ENCODE measurements around the gene H2AZ2.
"Not testable (repeated sequence)": the region's sequence is repeated elsewhere in the genome, so short reads cannot be mapped to it uniquely, and the experiment has no call there.

The H2AZ2 gene

DNA sequence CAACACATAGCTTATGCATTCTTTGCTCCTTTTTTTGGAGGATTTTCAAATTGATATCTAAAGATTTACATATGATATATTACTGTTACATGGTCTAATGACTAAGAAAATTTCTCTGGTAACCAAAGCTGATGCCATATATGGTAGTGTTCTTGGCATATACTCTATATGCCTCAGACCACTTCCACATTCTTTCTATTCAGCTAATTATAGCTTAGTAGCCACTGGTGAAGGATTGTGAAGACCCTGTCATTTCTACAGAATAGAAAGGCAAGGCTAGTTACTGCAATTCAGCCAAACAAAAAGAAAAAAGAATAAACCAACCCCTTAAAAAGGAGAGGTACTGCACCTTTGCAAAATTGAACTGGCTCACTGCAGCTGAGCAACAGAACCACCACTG lies 33.7 kb upstream of the H2AZ2 start:
- TF ChIP-seq, protein P1, sequence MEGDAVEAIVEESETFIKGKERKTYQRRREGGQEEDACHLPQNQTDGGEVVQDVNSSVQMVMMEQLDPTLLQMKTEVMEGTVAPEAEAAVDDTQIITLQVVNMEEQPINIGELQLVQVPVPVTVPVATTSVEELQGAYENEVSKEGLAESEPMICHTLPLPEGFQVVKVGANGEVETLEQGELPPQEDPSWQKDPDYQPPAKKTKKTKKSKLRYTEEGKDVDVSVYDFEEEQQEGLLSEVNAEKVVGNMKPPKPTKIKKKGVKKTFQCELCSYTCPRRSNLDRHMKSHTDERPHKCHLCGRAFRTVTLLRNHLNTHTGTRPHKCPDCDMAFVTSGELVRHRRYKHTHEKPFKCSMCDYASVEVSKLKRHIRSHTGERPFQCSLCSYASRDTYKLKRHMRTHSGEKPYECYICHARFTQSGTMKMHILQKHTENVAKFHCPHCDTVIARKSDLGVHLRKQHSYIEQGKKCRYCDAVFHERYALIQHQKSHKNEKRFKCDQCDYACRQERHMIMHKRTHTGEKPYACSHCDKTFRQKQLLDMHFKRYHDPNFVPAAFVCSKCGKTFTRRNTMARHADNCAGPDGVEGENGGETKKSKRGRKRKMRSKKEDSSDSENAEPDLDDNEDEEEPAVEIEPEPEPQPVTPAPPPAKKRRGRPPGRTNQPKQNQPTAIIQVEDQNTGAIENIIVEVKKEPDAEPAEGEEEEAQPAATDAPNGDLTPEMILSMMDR (IDR thresholded peaks at IDR 0.05; ENCODE audit: insufficient read depth, low read depth, low read length, missing control alignments), result no peak
- peak overlapping the region; percentile 41 for H3K4me3 ChIP-seq (ENCODE audit: low read length)
- peak; percentile 52 for DNase-seq (ENCODE audit: low read depth)

DNA sequence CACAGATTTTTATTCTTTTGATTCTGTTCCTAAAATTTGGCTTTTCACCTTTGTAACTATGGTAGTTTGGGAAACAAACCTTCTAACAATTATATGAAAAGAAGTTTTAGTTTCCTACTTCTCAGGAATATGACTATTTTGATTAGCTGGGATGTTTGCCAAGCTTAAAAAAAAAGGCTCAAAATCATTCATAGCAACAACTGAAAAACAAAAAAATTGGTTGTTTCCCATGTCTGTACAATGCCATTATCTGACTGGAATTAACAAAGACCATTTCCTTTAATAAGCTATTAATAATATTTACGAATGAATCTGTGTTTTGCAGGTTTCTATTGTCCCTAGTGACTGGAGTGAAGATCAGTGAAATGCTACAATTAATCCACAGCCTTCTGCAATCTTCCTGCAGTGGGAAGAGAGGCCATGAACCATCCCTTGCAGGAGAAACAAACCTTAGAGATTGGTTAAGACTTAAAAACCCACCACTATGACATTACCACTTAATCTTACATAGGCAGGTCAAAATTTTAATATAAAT lies 33.2 kb upstream of the H2AZ2 start:
- DNase-seq (ENCODE audit: low read depth), result no peak
- H3K4me3 ChIP-seq (ENCODE audit: low read length), result peak overlapping the region; percentile 41
- TF ChIP-seq, protein P1 (IDR thresholded peaks at IDR 0.05; ENCODE audit: insufficient read depth, low read depth, low read length, missing control alignments), result no peak

DNA sequence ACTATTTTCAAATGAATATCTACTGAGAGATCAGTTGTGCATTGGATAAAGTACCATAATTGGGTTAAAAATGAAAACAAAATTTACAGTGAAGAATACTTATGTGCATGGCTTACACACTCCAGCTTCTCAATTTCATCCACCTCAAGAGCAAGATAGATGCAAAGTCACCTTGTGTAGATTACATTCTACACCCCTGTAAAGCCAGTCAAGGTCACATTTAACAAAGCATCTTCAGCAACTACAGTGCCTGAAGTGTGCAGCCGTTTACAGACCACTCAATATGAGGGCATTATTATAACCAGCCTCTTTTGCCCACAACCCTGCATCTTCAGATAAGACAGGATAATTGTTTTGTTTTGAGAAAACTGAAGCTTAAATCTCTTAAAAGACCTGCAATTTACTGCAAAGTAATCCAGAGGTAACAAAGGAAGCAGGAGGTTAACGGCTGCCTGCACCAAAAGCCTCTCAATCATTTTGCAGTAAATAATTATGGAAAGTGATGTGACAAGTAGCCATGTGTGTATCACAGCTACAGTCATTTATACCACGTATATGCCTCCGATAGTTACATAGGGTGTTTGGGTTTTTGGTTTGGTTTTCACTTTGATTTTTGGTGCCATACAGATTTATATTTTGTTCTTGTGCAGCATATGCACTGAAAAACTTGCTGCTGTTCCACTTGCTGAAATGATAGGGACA lies 32.6 kb upstream of the H2AZ2 start:
- TF ChIP-seq, protein P1 (IDR thresholded peaks at IDR 0.05; ENCODE audit: insufficient read depth, low read depth, low read length, missing control alignments), result no peak

DNA sequence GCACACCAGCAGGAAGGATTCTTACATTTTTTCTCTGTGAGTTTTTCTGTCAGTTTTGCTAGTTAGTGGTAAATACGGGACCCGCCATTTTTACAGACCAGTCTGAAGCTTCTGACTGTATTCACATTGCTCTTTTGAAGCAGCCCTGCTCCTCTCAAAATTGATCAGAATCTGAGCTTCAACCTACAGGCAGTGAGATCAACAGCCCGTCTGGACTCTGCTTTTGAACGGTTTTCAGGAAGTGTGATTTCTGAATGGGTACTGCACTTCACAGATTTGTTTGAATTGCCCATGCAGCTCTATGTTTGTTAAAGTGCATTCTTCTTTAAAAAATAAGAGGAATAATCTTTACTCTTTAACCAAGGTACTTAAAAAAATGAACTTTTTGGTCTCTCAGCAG lies 28.5 kb upstream of the H2AZ2 start:
- no peak overlapping the region for H3K4me3 ChIP-seq (ENCODE audit: low read length)
- DNase-seq (ENCODE audit: low read depth), result no peak
- TF ChIP-seq, protein P1 (IDR thresholded peaks at IDR 0.05; ENCODE audit: insufficient read depth, low read depth, low read length, missing control alignments), result no peak

More for the DNA sequence above, 32.6 kb upstream of the H2AZ2 start:
- DNase-seq (ENCODE audit: low read depth), result no peak
- peak overlapping the region; percentile 41 for H3K4me3 ChIP-seq (ENCODE audit: low read length)

DNA sequence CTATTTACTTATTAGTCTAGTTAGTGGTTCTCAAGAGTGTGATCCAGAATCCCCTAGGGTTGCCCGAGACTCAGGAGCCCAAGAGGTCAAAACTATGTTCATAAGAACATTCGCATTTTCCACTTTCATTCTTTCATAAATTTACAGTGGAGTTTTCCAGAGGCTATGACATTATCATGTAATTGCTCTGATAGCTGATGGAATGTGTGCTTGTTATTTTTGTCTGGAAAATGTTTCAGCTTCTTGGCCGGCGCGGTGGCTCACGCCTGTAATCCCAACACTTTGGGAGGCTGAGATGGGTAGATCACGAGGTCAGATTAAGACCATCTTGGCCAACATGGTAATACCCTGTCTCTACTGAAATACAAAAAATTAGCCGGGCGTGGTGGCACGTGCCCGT lies 27.4 kb upstream of the H2AZ2 start:
- no peak for DNase-seq (ENCODE audit: low read depth)
- TF ChIP-seq, protein P1 (IDR thresholded peaks at IDR 0.05; ENCODE audit: insufficient read depth, low read depth, low read length, missing control alignments), result no peak
- H3K4me3 ChIP-seq (ENCODE audit: low read length), result no peak overlapping the region

DNA sequence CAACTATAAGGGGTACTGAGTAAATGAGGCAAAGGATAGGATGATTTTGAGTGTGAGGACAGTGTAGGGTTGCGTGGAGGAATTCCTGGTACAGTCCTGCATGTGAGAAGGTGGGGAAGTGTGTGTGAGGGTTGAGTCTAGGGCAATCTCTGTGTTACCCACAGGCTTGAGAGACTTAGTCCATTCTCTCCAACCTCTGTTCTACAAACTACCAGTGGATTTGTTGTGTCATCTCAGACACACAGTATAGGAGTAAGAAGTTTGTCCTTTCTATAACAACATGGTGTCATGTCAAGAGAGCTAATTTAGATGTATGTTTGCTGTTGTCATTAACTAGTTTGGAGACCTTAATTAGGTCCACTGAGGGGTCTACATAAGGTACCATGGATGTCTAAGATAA lies 24.9 kb upstream of the H2AZ2 start:
- TF ChIP-seq, protein P1 (IDR thresholded peaks at IDR 0.05; ENCODE audit: insufficient read depth, low read depth, low read length, missing control alignments), result no peak
- no peak for DNase-seq (ENCODE audit: low read depth)
- no peak overlapping the region for H3K4me3 ChIP-seq (ENCODE audit: low read length)

DNA sequence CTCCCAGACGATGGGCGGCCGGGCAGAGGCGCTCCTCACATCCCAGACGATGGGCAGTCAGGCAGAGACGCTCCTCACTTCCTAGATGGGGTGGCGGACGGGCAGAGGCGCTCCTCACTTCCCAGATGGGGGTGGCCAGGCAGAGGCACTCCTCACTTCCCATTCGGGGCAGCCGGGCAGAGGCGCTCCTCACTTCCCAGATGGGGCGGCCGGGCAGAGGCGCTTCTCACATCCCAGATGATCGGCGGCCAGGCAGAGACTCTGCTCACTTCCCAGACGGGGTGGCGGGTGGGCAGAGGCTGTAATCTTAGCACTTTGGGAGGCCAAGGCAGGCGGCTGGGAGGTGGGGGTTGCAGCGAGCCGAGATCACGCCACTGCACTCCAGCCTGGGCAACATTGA lies 24.0 kb upstream of the H2AZ2 start:
- H3K4me3 ChIP-seq (ENCODE audit: low read length); DNase-seq (ENCODE audit: low read depth): not testable (repeated sequence)

DNA sequence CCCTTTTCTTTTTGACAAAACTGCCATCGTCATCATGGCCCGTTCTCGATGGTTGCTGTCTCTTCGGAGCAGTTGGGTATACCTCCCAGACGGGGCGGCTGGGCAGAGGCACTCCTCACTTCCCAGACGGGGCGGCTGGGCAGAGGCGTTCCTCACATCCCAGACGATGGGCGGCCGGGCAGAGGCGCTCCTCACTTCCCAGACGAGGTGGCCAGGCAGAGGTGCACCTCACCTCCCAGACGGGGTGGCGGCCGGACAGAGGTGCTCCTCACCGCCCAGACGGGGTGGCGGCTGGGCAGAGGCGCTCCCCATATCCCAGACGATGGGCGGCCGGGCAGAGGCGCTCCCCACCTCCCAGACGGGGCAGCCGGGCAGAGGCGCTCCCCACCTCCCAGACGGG lies 22.9 kb upstream of the H2AZ2 start:
- not testable (repeated sequence) for H3K4me3 ChIP-seq (ENCODE audit: low read length); DNase-seq (ENCODE audit: low read depth)

DNA sequence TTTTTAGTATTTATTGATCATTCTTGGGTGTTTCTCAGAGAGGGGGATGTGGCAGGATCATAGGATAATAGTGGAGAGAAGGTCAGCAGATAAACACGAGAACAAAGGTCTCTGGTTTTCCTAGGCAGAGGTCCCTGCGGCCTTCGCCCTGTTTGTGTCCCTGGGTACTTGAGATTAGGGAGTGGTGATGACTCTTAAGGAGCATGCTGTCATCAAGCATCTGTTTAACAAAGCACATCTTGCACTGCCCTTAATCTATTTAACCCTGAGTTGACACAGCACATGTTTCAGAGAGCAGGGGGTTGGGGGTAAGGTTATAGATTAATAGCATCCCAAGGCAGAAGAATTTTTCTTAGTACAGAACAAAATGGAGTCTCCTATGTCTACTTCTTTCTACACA lies 22.4 kb upstream of the H2AZ2 start:
- not testable (repeated sequence) for H3K4me3 ChIP-seq (ENCODE audit: low read length); DNase-seq (ENCODE audit: low read depth)

Data from epithelial cell of esophagus (primary cell).